Astrocyte (in vitro differentiated cells and primary cell): Measurements from ENCODE around the gene PSEN1. TPM values are rescaled to one million over a fixed set of nuclear protein-coding genes. Genes with fewer than 3 reads are reported as not detected.
A peak's percentile ranks its signal among the peaks of the same experiment; 100 is the strongest.

Experiments used
- DNase-seq: peaks from one replicate; pipeline ENCODE4 v3.0.0-alpha.2; 2010; ENCODE audit warnings: low read depth
- FAIRE-seq: peaks from 2 replicates; lab custom pipeline; 2011; peaks lifted over from hg19 to GRCh38; lab: Jason Lieb, UNC
- H2AFZ ChIP-seq: 2 replicates; pipeline ENCODE4 v1.6.0; 2012; ENCODE audit warnings: low read depth, low read length, inconsistent platforms
- H3K27ac ChIP-seq: 2 replicates; pipeline ENCODE4 v1.5.1; 2011; ENCODE audit warnings: low read depth, low read length, inconsistent platforms
- H3K27me3 ChIP-seq: 2 replicates; pipeline ENCODE4 v1.6.0; 2011; ENCODE audit warnings: low read length, inconsistent platforms; ENCODE audit not compliant: insufficient read depth
- H3K36me3 ChIP-seq: 2 replicates; pipeline ENCODE4 v1.5.1; 2011; ENCODE audit warnings: low read length, inconsistent platforms; ENCODE audit not compliant: insufficient read depth
- H3K4me1 ChIP-seq: 2 replicates; pipeline ENCODE4 v1.5.1; 2011; ENCODE audit warnings: low read length, inconsistent platforms; ENCODE audit not compliant: insufficient read depth
- H3K4me2 ChIP-seq: 2 replicates; pipeline ENCODE4 v1.6.0; 2012; ENCODE audit warnings: low read length, inconsistent platforms
- H3K4me3 ChIP-seq: 2 replicates; pipeline ENCODE4 v1.5.1; 2011; ENCODE audit warnings: low read depth, mild to moderate bottlenecking, low read length, inconsistent platforms; ENCODE audit not compliant: insufficient read depth
- H3K79me2 ChIP-seq: 2 replicates; pipeline ENCODE4 v1.6.0; 2012; ENCODE audit warnings: mild to moderate bottlenecking, low read length, inconsistent platforms; ENCODE audit not compliant: insufficient read depth
- H3K9ac ChIP-seq: 2 replicates; pipeline ENCODE4 v1.6.0; 2012; ENCODE audit warnings: mild to moderate bottlenecking, low read length, inconsistent platforms
- H3K9me3 ChIP-seq: 2 replicates; pipeline ENCODE4 v1.5.1; 2012; ENCODE audit warnings: low read depth, mild to moderate bottlenecking, low read length, inconsistent platforms; ENCODE audit not compliant: insufficient read depth
- H4K20me1 ChIP-seq: 2 replicates; pipeline ENCODE4 v1.6.0; 2012; ENCODE audit warnings: low read length, inconsistent platforms; ENCODE audit not compliant: insufficient read depth
- H3K27ac Mint-ChIP-seq: one replicate; pipeline ENCODE4 v1.8.0; 2021; ENCODE audit warnings: mild to moderate bottlenecking, mixed read lengths; ENCODE audit not compliant: unreplicated experiment
- H3K27me3 Mint-ChIP-seq: one replicate; pipeline ENCODE4 v1.8.0; 2021; ENCODE audit warnings: low read depth, mixed read lengths; ENCODE audit not compliant: unreplicated experiment
- H3K36me3 Mint-ChIP-seq: one replicate; pipeline ENCODE4 v1.8.0; 2021; ENCODE audit warnings: low read depth, mixed read lengths; ENCODE audit not compliant: unreplicated experiment
- H3K4me1 Mint-ChIP-seq: one replicate; pipeline ENCODE4 v1.8.0; 2021; ENCODE audit warnings: low read depth, mixed read lengths; ENCODE audit not compliant: unreplicated experiment
- H3K4me3 Mint-ChIP-seq: one replicate; pipeline ENCODE4 v1.8.0; 2021; ENCODE audit warnings: mild to moderate bottlenecking, moderate library complexity, mixed read lengths; ENCODE audit not compliant: unreplicated experiment
- H3K9me3 Mint-ChIP-seq: one replicate; pipeline ENCODE4 v1.8.0; 2021; ENCODE audit warnings: mild to moderate bottlenecking, mixed read lengths; ENCODE audit not compliant: unreplicated experiment
- CTCF ChIP-seq: IDR thresholded peaks from 2 replicates; pipeline ENCODE4 v1.5.1; 2011; ENCODE audit warnings: low read depth, mild to moderate bottlenecking, inconsistent platforms, low read length, moderate library complexity; ENCODE audit not compliant: insufficient read depth
- EZH2 ChIP-seq: IDR thresholded peaks from 2 replicates; pipeline ENCODE4 v1.6.1; 2012; ENCODE audit warnings: mild to moderate bottlenecking, low read length, inconsistent platforms; ENCODE audit not compliant: insufficient read depth
- total RNA-seq: library from RNA; stranded (reverse); gene quantifications from 2 replicates; pipeline ENCODE4 v1.2.1, GENCODE V29; 2021

The PSEN1 gene
- total RNA-seq, 1 donor from 2014 or later: 89.5 TPM

- FAIRE-seq (no peak), DNase-seq (no peak)
- no peaks in the 10 kb centered on the region for H3K27me3 ChIP-seq
- TF ChIP-seq CTCF (no peak), EZH2 (no peak)
- no peaks in the 10 kb centered on the region for H3K79me2 ChIP-seq
- no peaks in the 10 kb centered on the region for H4K20me1 ChIP-seq
- Mint-ChIP-seq H3K4me3 (no peak overlapping the region), H3K36me3 (peaks cover 3% of the 10 kb centered on the region), H3K9me3 (no peaks in the 10 kb centered on the region), H3K4me1 (no peaks in the 10 kb centered on the region), H3K27ac (no peak overlapping the region), H3K27me3 (peaks cover 7% of the 10 kb centered on the region)
- H3K4me3 ChIP-seq: no peak overlapping the region
- H2AFZ ChIP-seq: no peak overlapping the region
- no peak overlapping the region for H3K27ac ChIP-seq
- H3K9ac ChIP-seq: no peak overlapping the region
- no peaks in the 10 kb centered on the region for H3K9me3 ChIP-seq
- H3K4me1 ChIP-seq: no peaks in the 10 kb centered on the region
- H3K4me2 ChIP-seq: no peak overlapping the region
- no peaks in the 10 kb centered on the region for H3K36me3 ChIP-seq
Observed at GRCh38 chr14:73255693-73256225, 119.5 kb downstream of the PSEN1 start.

- no peak overlapping the region for H3K4me3 ChIP-seq
- no peaks in the 10 kb centered on the region for H3K4me1 Mint-ChIP-seq
- H3K27me3 Mint-ChIP-seq: peaks cover 9% of the 10 kb centered on the region
- no peak overlapping the region for H3K27ac Mint-ChIP-seq
- no peak overlapping the region for H3K4me3 Mint-ChIP-seq
- no peak for TF ChIP-seq CTCF
- no peak for TF ChIP-seq EZH2
- peaks cover 3% of the 10 kb centered on the region for H3K36me3 Mint-ChIP-seq
- no peak for FAIRE-seq
- peak; percentile 35 for DNase-seq
- H3K36me3 ChIP-seq: no peaks in the 10 kb centered on the region
- H2AFZ ChIP-seq: no peak overlapping the region
- H3K9ac ChIP-seq: no peak overlapping the region
- H3K4me2 ChIP-seq: no peak overlapping the region
- no peaks in the 10 kb centered on the region for H4K20me1 ChIP-seq
- H3K27me3 ChIP-seq: no peaks in the 10 kb centered on the region
- H3K9me3 ChIP-seq: no peaks in the 10 kb centered on the region
- H3K4me1 ChIP-seq: no peaks in the 10 kb centered on the region
- no peaks in the 10 kb centered on the region for H3K9me3 Mint-ChIP-seq
- H3K79me2 ChIP-seq: no peaks in the 10 kb centered on the region
- H3K27ac ChIP-seq: no peak overlapping the region
Observed at GRCh38 chr14:73258076-73258475, 121.8 kb downstream of the PSEN1 start.

GRCh38 chr14:73258845-73259611 lies 122.7 kb downstream of the PSEN1 start:
- Histone ChIP-seq H3K9ac (no peak overlapping the region), H3K79me2 (no peaks in the 10 kb centered on the region), H3K9me3 (no peaks in the 10 kb centered on the region), H3K4me2 (no peak overlapping the region), H3K27me3 (no peaks in the 10 kb centered on the region), H3K27ac (no peak overlapping the region), H3K36me3 (no peaks in the 10 kb centered on the region), H4K20me1 (no peaks in the 10 kb centered on the region), H3K4me3 (no peak overlapping the region), H2AFZ (no peak overlapping the region), H3K4me1 (no peaks in the 10 kb centered on the region)
- Mint-ChIP-seq H3K27ac (no peak overlapping the region), H3K9me3 (no peaks in the 10 kb centered on the region), H3K36me3 (peaks cover 3% of the 10 kb centered on the region), H3K27me3 (peaks cover 12% of the 10 kb centered on the region), H3K4me1 (no peaks in the 10 kb centered on the region), H3K4me3 (no peak overlapping the region)
- TF ChIP-seq EZH2 (no peak), CTCF (no peak)
- FAIRE-seq (no peak), DNase-seq (no peak)
